T-cell (primary cell): ENCODE results near the gene CNTRL. TPM values are rescaled to one million over a fixed set of nuclear protein-coding genes. Genes with fewer than 3 reads are reported as not detected.
A peak's percentile ranks its signal among the peaks of the same experiment; 100 is the strongest.

Experiments used
- ATAC-seq, 4 experiments: fragments of 200-7000 bp in 3 of 4; fragments of 150-1000 bp in 1 of 4; cut with Tn5 transposase; replicated peaks in 1 of 4; 1 replicate in 3 of 4; 2 replicates in 1 of 4; pipeline ENCODE4 v1.10.0; 2021; ENCODE audit warnings: moderate library complexity in 3 of 4, mild to moderate bottlenecking in 2 of 4, moderate number of reproducible peaks in 1 of 4
- CTCF ChIA-PET, 2 donors: fragments of 300-600 bp; sonication (Branson Sonifier 250); formaldehyde crosslinking; loops; one replicate each; lab custom pipeline; 2022; ENCODE audit warnings: antibody characterized with exemption in 2 of 2; lab: Charles Lee
- POLR2A ChIA-PET, 2 donors: fragments of 300-600 bp; sonication (Branson Sonifier 250); formaldehyde crosslinking; loops; one replicate each; lab custom pipeline; 2022; ENCODE audit warnings: antibody characterized with exemption in 2 of 2; lab: Charles Lee
- DNase-seq, 35 experiments: peaks; one replicate each; pipeline versions ENCODE4 v3.0.0 to v3.0.0-alpha.2; 2013 to 2023
- H3K27ac ChIP-seq: one replicate; pipeline ENCODE4 v1.5.1; 2013; ENCODE audit warnings: low read length
- H3K27me3 ChIP-seq, 2 experiments: replicated peaks in 1 of 2; 1 replicate in 1 of 2; 2 replicates in 1 of 2; pipeline versions ENCODE4 v1.6.1 to v1.7.0; 2013; ENCODE audit warnings: low read length in 1 of 2, mixed read lengths in 1 of 2; ENCODE audit not compliant: control insufficient read depth in 2 of 2, insufficient read depth in 2 of 2; ENCODE audit errors: extremely low read depth in 1 of 2
- H3K36me3 ChIP-seq, 2 donors: 1 replicate in 1 of 2; 2 replicates in 1 of 2; pipeline versions ENCODE4 v1.6.1 to v1.7.0; 2013; ENCODE audit warnings: low read length in 1 of 2; ENCODE audit not compliant: control insufficient read depth in 2 of 2, insufficient read depth in 1 of 2; ENCODE audit errors: extremely low read depth in 1 of 2
- H3K4me1 ChIP-seq, 2 experiments: 1 replicate in 1 of 2; 2 replicates in 1 of 2; pipeline versions ENCODE4 v1.6.1 to v1.7.0; 2013; ENCODE audit warnings: low read length in 2 of 2, mixed read lengths in 1 of 2; ENCODE audit not compliant: insufficient read depth in 2 of 2, control insufficient read depth in 1 of 2; ENCODE audit errors: extremely low read depth in 1 of 2
- H3K4me3 ChIP-seq, 2 donors: 1 replicate in 1 of 2; 2 replicates in 1 of 2; pipeline versions ENCODE4 v1.5.1 to v1.7.0; 2013; ENCODE audit warnings: mild to moderate bottlenecking in 2 of 2, low read length in 1 of 2, moderate library complexity in 1 of 2; ENCODE audit not compliant: control insufficient read depth in 1 of 2; ENCODE audit errors: extremely low read depth in 1 of 2
- H3K9me3 ChIP-seq: 2 replicates; pipeline ENCODE4 v1.7.0; 2013
- H3K27ac Mint-ChIP-seq, 2 donors: one replicate each; pipeline ENCODE4 v1.8.0; 2020 to 2021; ENCODE audit warnings: mild to moderate bottlenecking in 2 of 2, mixed read lengths in 2 of 2
- H3K27me3 Mint-ChIP-seq, 2 donors: one replicate each; pipeline ENCODE4 v1.8.0; 2021 to 2022; ENCODE audit warnings: mixed read lengths in 2 of 2
- H3K36me3 Mint-ChIP-seq: one replicate; pipeline ENCODE4 v1.8.0; 2021; ENCODE audit warnings: mixed read lengths
- H3K4me1 Mint-ChIP-seq, 3 donors: one replicate each; pipeline ENCODE4 v1.8.0; 2020 to 2022; ENCODE audit warnings: mixed read lengths in 3 of 3, mild to moderate bottlenecking in 1 of 3
- H3K4me3 Mint-ChIP-seq, 3 donors: one replicate each; pipeline ENCODE4 v1.8.0; 2020 to 2022; ENCODE audit warnings: mild to moderate bottlenecking in 3 of 3, mixed read lengths in 3 of 3, moderate library complexity in 3 of 3
- H3K9me3 Mint-ChIP-seq, 3 donors: one replicate each; pipeline ENCODE4 v1.8.0; 2020 to 2022; ENCODE audit warnings: mixed read lengths in 3 of 3
- WGBS: methylation state at CpG from one replicate; pipeline ENCODE4 v1.1.5; 2013; ENCODE audit warnings: missing lambda C conversion rate; ENCODE audit not compliant: insufficient coverage; 5-methylcytosine and 5-hydroxymethylcytosine counted together
- total RNA-seq, 35 experiments: library from RNA in 6 of 35; stranded (reverse) in 6 of 35; fragments of 120-200 nt in 1 of 35; gene quantifications; one replicate each; pipeline versions ENCODE4 v1.2.1 to v1.2.4 and lab custom pipeline; 2013 to 2026

The CNTRL gene
- total RNA-seq, 5 donors from 2014 or later (not counting 1 experiment from before 2014, with no cell fraction given) = 84.6 to 101 (median 93.7) TPM

GRCh38 chr9:121185178-121185745 lies 110.5 kb downstream of the CNTRL start:
- Mint-ChIP-seq H3K4me3 (no peak overlapping the region), H3K4me1 (peaks cover 59 to 80% (median 75%) of the 10 kb centered on the region in 3 donors), H3K9me3 (no peaks in the 10 kb centered on the region), H3K27me3 (no peaks in the 10 kb centered on the region), H3K36me3 (peaks cover 44% of the 10 kb centered on the region), H3K27ac (peak overlapping the region; percentile 83)
- CTCF ChIA-PET = interaction anchor here in 1 of 2 donors (0.7 to 1.4 kb wide), 7 partner anchors 11 to 78 kb away, joined by 3 to 4 read pairs (median 3); no protein-coding TSS in a partner anchor
- H3K27ac ChIP-seq = peak overlapping the region; percentile 35
- H3K9me3 ChIP-seq = no peaks in the 10 kb centered on the region
- H3K27me3 ChIP-seq = no peaks in the 10 kb centered on the region
- POLR2A ChIA-PET = interaction anchor here (0.6 to 1.2 kb wide), 2 partner anchors 12 to 14 kb away, joined by 3 to 5 read pairs; no protein-coding TSS in a partner anchor
- peak in 3 of 4 experiments; percentile 18 to 22 (median 20) for ATAC-seq
- no peak overlapping the region for H3K4me3 ChIP-seq
- peaks cover 4 to 9% of the 10 kb centered on the region in 2 experiments for H3K4me1 ChIP-seq
- no CpG with 5 or more reads among the region's 3 CpGs for WGBS
- H3K36me3 ChIP-seq = peaks cover 7 to 48% of the 10 kb centered on the region in 2 donors
- DNase-seq = no peak

GRCh38 chr9:121185774-121186403 lies 111.1 kb downstream of the CNTRL start:
- ChIA-PET POLR2A (interaction anchor here (0.5 to 0.6 kb wide), 2 partner anchors 13 to 24 kb away, joined by 3 to 4 read pairs; no protein-coding TSS in a partner anchor), CTCF (interaction anchor here in 1 of 2 donors (0.6 to 1.3 kb wide), 8 partner anchors 11 to 78 kb away, joined by 3 to 5 read pairs (median 4); no protein-coding TSS in a partner anchor)
- peaks cover 59 to 82% (median 80%) of the 10 kb centered on the region in 3 donors for H3K4me1 Mint-ChIP-seq
- Histone ChIP-seq H3K27me3 (no peaks in the 10 kb centered on the region), H3K27ac (peak overlapping the region; percentile 35), H3K9me3 (no peaks in the 10 kb centered on the region), H3K4me3 (no peak overlapping the region), H3K36me3 (peaks cover 6 to 51% of the 10 kb centered on the region in 2 donors), H3K4me1 (peaks cover 4 to 11% of the 10 kb centered on the region in 2 experiments)
- WGBS = 71% methylated on average over 1 of the region's 4 CpGs
- H3K9me3 Mint-ChIP-seq = no peaks in the 10 kb centered on the region
- no peaks in the 10 kb centered on the region for H3K27me3 Mint-ChIP-seq
- ATAC-seq = peak; percentile 37 to 42 (median 40)
- DNase-seq = no peak
- peak overlapping the region in 1 of 3 donors; percentile 15 for H3K4me3 Mint-ChIP-seq
- H3K27ac Mint-ChIP-seq = peak overlapping the region; percentile 83
- H3K36me3 Mint-ChIP-seq = peaks cover 47% of the 10 kb centered on the region

- Mint-ChIP-seq H3K4me1 (peaks cover 68 to 91% (median 89%) of the 10 kb centered on the region in 3 donors), H3K4me3 (no peak overlapping the region), H3K27ac (peak overlapping the region; percentile 8 to 69), H3K36me3 (peaks cover 39% of the 10 kb centered on the region), H3K9me3 (no peaks in the 10 kb centered on the region), H3K27me3 (no peaks in the 10 kb centered on the region)
- H3K9me3 ChIP-seq = no peaks in the 10 kb centered on the region
- whole genome bisulfite sequencing = no CpG with 5 or more reads among the region's 3 CpGs
- peaks cover 0 to 43% of the 10 kb centered on the region in 2 donors for H3K36me3 ChIP-seq
- no peak overlapping the region for H3K4me3 ChIP-seq
- peaks cover 7 to 12% of the 10 kb centered on the region in 2 experiments for H3K4me1 ChIP-seq
- CTCF ChIA-PET = interaction anchor here in 1 of 2 donors (0.9 to 1.2 kb wide), 2 partner anchors 10 to 17 kb away, joined by 3 to 5 read pairs; no protein-coding TSS in a partner anchor
- POLR2A ChIA-PET = interaction anchor here in 1 of 2 donors (1.7 kb wide), 1 partner anchor 11 kb away, joined by 6 read pairs; no protein-coding TSS in a partner anchor
- no peaks in the 10 kb centered on the region for H3K27me3 ChIP-seq
- peak overlapping the region; percentile 2 for H3K27ac ChIP-seq
- ATAC-seq = no peak
- no peak for DNase-seq
Measured at GRCh38 chr9:121187636-121188305, 113.0 kb downstream of the CNTRL start.

GRCh38 chr9:121189006-121189405 lies 114.3 kb downstream of the CNTRL start:
- ChIA-PET CTCF (interaction anchor here in 1 of 2 donors (0.9 to 1.2 kb wide), 3 partner anchors 8 to 13 kb away, joined by 3 to 5 read pairs (median 5); partner anchors contain the start of gene RAB14), POLR2A (interaction anchor here in 1 of 2 donors (1.7 kb wide), 1 partner anchor 10 kb away, joined by 6 read pairs; no protein-coding TSS in a partner anchor)
- H3K9me3 Mint-ChIP-seq = no peaks in the 10 kb centered on the region
- H3K4me3 Mint-ChIP-seq = no peak overlapping the region
- H3K27me3 Mint-ChIP-seq = no peaks in the 10 kb centered on the region
- WGBS = no CpG with 5 or more reads among the region's 1 CpG
- Histone ChIP-seq H3K4me1 (peaks cover 7 to 17% of the 10 kb centered on the region in 2 experiments), H3K27me3 (no peaks in the 10 kb centered on the region), H3K27ac (no peak overlapping the region), H3K36me3 (peaks cover 0 to 34% of the 10 kb centered on the region in 2 donors), H3K9me3 (no peaks in the 10 kb centered on the region), H3K4me3 (no peak overlapping the region)
- peaks cover 34% of the 10 kb centered on the region for H3K36me3 Mint-ChIP-seq
- no peak for DNase-seq
- H3K27ac Mint-ChIP-seq = peak overlapping the region; percentile 28 to 69
- no peak for ATAC-seq
- H3K4me1 Mint-ChIP-seq = peaks cover 80 to 89% (median 88%) of the 10 kb centered on the region in 3 donors

GRCh38 chr9:121189660-121190059 lies 114.9 kb downstream of the CNTRL start:
- Histone ChIP-seq H3K9me3 (no peaks in the 10 kb centered on the region), H3K4me3 (no peak overlapping the region), H3K4me1 (peaks cover 7 to 18% of the 10 kb centered on the region in 2 experiments), H3K27me3 (no peaks in the 10 kb centered on the region), H3K36me3 (peaks cover 0 to 30% of the 10 kb centered on the region in 2 donors), H3K27ac (no peak overlapping the region)
- Mint-ChIP-seq H3K9me3 (no peaks in the 10 kb centered on the region), H3K27me3 (no peaks in the 10 kb centered on the region), H3K4me3 (no peak overlapping the region), H3K36me3 (peaks cover 34% of the 10 kb centered on the region), H3K27ac (no peak overlapping the region), H3K4me1 (peaks cover 86 to 89% (median 88%) of the 10 kb centered on the region in 3 donors)
- 95% methylated on average over 3 of the region's 3 CpGs for WGBS
- POLR2A ChIA-PET = interaction anchor here in 1 of 2 donors (0.6 kb wide), 1 partner anchor 10 kb away, joined by 3 read pairs; no protein-coding TSS in a partner anchor
- ATAC-seq = no peak
- DNase-seq = no peak
- CTCF ChIA-PET = no interaction called here
